Mesodermal cell (in vitro differentiated cells): Measurements from ENCODE around the gene FOXP1.

Source experiments
- H3K27ac ChIP-seq: 2 replicates; pipeline ENCODE4 v1.7.0; 2013; ENCODE audit warnings: mild to moderate bottlenecking, low read depth, low read length, moderate library complexity; ENCODE audit not compliant: severe bottlenecking
- H3K36me3 ChIP-seq: 2 replicates; pipeline ENCODE4 v1.7.1; 2013; ENCODE audit warnings: mild to moderate bottlenecking, low read length, moderate library complexity; ENCODE audit not compliant: control insufficient read depth, insufficient read depth
- H3K4me1 ChIP-seq: one replicate; pipeline ENCODE4 v1.7.1; 2013; ENCODE audit warnings: mild to moderate bottlenecking, low read length; ENCODE audit not compliant: insufficient read depth, control insufficient read depth, poor library complexity, severe bottlenecking
- H3K4me3 ChIP-seq: 2 replicates; pipeline ENCODE4 v1.7.0; 2013; ENCODE audit warnings: low read length, control low read depth, mild to moderate bottlenecking; ENCODE audit not compliant: insufficient read depth, poor library complexity, severe bottlenecking; ENCODE audit errors: extremely low read depth
- H3K9me3 ChIP-seq: 2 replicates; pipeline ENCODE4 v1.7.1; 2013; ENCODE audit warnings: mild to moderate bottlenecking, low read length, moderate library complexity; ENCODE audit not compliant: control insufficient read depth
- WGBS, 2 experiments: methylation state at CpG; one replicate each; pipeline ENCODE4 v1.1.5; 2013; ENCODE audit warnings: missing lambda C conversion rate in 2 of 2; ENCODE audit not compliant: insufficient coverage in 2 of 2; 5-methylcytosine and 5-hydroxymethylcytosine counted together

Gene FOXP1

DNA sequence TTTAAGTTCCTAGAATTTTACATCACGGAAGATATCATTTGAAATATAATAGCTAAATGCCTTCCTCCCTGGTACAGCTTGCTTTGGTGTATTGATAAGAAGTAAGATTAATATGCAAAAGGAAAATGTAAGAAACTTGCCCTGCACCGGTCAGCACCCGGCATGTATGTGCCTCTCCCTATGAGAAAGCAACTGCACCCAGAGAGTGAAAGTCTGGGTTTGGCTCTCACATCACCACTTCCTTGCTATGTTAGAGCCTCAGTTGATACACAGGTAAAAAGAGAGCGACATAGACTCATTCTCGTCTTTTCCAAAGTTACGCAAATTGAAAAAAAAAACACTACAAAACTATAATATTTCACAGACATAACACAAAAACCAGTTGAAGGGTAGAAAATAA, 96.7 kb downstream of the FOXP1 start:
- Histone ChIP-seq H3K27ac (no peak overlapping the region), H3K4me3 (no peak overlapping the region), H3K4me1 (no peaks in the 10 kb centered on the region), H3K36me3 (no peaks in the 10 kb centered on the region), H3K9me3 (no peaks in the 10 kb centered on the region)
- 83 to 100% methylated on average over 2 to 4 of the region's 6 CpGs for WGBS, 2 experiments

DNA sequence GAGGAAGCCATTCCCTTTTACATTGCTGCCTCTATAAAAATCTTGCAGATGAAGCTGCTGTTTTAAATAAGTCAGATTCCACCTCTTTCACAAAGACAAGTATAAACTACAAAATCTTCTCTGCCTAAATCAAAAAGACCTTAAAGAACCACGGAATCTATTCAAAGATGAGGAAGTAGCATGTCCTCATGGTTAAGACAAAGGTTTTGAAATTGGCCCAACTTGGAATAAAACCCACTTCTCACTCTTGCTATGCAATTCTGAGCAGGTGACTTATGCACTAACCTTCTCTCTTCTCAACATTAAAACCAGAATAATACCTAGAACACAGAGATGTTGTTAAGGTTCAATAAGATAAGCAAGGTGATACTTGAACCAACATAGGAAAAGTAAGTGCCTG, 97.6 kb downstream of the FOXP1 start:
- WGBS, 2 experiments: 50% methylated on average over 1 of the region's 1 CpG; no CpG with 5 or more reads in 1 of the 2 experiments
- H3K27ac ChIP-seq: no peak overlapping the region
- no peaks in the 10 kb centered on the region for H3K36me3 ChIP-seq

DNA sequence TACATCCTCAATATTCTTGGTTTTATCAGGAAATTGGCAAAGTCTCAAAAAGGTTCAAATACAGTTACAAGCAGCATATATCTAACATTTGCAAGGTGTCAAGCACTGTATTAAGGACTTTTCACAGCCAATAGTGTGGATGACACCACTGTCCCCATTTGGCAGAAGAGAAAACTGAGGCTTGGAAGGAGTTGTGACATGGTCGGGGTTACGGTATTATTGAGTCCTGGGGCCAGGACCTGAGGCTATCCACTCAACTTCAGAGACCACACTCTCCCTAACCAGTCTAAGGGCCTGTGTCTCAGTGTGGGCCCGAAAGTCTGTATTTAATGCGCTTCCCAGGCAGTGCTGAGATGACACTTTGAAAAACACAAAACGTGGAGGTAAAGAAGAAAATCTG, 99.1 kb downstream of the FOXP1 start:
- no peaks in the 10 kb centered on the region for H3K9me3 ChIP-seq
- no peak overlapping the region for H3K4me3 ChIP-seq
- WGBS, 2 experiments: 86 to 100% methylated on average over 1 of the region's 5 CpGs
- H3K27ac ChIP-seq: no peak overlapping the region
- H3K36me3 ChIP-seq: no peaks in the 10 kb centered on the region
- no peaks in the 10 kb centered on the region for H3K4me1 ChIP-seq

More for the DNA sequence above, 97.6 kb downstream of the FOXP1 start:
- H3K4me1 ChIP-seq: no peaks in the 10 kb centered on the region
- no peaks in the 10 kb centered on the region for H3K9me3 ChIP-seq
- no peak overlapping the region for H3K4me3 ChIP-seq

DNA sequence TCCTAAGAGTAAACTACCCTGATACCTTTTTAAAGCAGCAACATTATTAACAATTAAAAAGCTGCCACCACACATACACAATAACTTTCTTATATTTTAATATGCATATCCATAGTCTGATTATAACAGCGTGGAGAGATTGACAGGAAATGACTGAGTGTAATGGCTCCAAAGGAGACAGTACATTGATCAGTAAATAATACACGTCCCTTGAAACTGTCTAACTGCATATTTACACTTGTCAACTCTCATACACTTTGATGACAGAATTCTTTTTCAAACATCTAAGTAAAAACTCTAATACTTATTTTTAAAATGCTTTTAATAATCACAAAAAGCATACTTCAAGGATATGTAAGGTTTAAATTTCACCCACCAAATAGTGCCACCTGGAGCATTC, 99.5 kb downstream of the FOXP1 start:
- no peak overlapping the region for H3K4me3 ChIP-seq
- H3K27ac ChIP-seq: no peak overlapping the region
- no peaks in the 10 kb centered on the region for H3K4me1 ChIP-seq
- no peaks in the 10 kb centered on the region for H3K36me3 ChIP-seq
- H3K9me3 ChIP-seq: no peaks in the 10 kb centered on the region
- WGBS, 2 experiments: no CpG with 5 or more reads among the region's 2 CpGs

DNA sequence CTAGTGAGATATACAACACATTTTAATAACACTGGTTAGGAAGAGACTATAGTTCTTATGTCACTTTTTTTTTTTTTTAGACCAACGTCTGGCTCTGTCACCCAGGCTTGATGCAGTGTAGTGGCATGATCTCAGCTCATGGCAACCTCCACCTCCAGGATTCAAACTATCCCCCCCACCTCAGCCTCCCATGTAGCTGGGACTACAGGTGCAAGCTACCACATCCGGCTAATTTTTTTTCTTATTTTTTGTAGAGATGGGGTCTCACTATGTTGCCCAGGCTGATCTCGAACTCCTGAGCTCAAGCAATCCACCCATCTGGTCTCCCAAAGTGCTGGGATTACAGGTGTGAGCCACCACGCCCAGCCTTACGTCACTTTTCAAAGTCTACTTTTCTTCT, 100.8 kb downstream of the FOXP1 start:
- no peak overlapping the region for H3K27ac ChIP-seq
- H3K4me1 ChIP-seq: no peaks in the 10 kb centered on the region
- 93 to 97% methylated on average over 2 to 3 of the region's 5 CpGs for WGBS, 2 experiments
- no peak overlapping the region for H3K4me3 ChIP-seq
- H3K36me3 ChIP-seq: no peaks in the 10 kb centered on the region
- H3K9me3 ChIP-seq: no peaks in the 10 kb centered on the region

DNA sequence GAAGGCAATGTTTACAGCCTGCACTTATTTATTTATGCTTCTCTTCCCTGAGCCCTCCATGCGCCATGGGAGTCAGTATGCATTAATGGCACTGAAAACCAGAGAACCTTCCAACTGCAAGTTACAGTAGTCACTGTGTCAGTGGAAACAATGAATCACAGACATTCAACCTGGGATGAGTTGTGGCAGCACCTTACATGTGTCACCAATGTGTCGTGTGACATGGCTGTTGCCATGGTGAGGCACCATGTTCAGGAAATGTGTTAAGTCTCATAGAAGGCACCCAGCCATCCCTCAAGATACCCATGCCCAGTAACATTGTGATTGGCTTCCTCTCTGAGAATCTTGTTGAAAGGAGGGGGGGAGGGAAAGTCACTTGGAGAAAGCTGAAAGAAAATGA, 105.0 kb downstream of the FOXP1 start:
- Histone ChIP-seq H3K4me3 (no peak overlapping the region), H3K27ac (no peak overlapping the region)
- WGBS, 2 experiments: 86 to 90% methylated on average over 2 of the region's 2 CpGs

DNA sequence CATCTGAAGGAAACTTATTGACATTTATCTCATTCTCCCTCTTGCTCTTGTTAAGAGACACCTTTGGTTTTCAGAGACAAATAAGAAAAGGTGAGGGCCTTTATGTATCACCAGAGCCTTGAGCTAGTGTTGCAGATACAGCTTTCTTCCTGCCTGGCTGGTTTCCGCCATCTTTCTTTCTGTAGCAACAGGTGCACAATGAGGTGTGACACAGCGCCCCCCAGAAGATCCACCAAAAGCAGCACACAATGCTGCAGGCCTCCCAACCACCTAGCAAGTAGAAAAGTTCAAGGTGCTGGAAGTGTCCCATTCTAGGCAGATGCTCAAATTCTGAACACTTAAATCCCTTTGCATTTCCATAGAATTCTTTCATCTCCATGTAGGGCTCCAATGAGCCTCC, 106.6 kb downstream of the FOXP1 start:
- Histone ChIP-seq H3K9me3 (no peaks in the 10 kb centered on the region), H3K4me1 (no peaks in the 10 kb centered on the region), H3K27ac (no peak overlapping the region), H3K4me3 (no peak overlapping the region), H3K36me3 (no peaks in the 10 kb centered on the region)
- WGBS, 2 experiments: 100% methylated on average over 1 to 2 of the region's 2 CpGs

More for the DNA sequence above, 105.0 kb downstream of the FOXP1 start:
- Histone ChIP-seq H3K9me3 (no peaks in the 10 kb centered on the region), H3K36me3 (no peaks in the 10 kb centered on the region), H3K4me1 (no peaks in the 10 kb centered on the region)

DNA sequence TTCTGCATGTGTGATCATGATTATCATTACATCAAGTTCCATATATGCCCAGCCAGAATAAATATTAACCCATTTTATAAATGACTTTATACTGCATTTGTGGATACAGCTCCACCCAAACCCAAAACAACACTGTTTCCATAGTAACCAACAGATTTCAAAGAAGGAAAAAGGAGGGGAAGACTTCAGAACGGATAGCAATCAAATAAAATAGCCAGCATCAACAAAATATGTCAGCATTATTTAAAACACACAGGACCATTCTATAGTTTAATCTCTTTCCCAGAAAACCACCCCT, 114.4 kb downstream of the FOXP1 start:
- Histone ChIP-seq H3K4me1 (peaks cover 5% of the 10 kb centered on the region), H3K27ac (no peak overlapping the region), H3K4me3 (no peak overlapping the region), H3K36me3 (no peaks in the 10 kb centered on the region), H3K9me3 (no peaks in the 10 kb centered on the region)
- no CpG with 5 or more reads among the region's 1 CpG for WGBS, 2 experiments

DNA sequence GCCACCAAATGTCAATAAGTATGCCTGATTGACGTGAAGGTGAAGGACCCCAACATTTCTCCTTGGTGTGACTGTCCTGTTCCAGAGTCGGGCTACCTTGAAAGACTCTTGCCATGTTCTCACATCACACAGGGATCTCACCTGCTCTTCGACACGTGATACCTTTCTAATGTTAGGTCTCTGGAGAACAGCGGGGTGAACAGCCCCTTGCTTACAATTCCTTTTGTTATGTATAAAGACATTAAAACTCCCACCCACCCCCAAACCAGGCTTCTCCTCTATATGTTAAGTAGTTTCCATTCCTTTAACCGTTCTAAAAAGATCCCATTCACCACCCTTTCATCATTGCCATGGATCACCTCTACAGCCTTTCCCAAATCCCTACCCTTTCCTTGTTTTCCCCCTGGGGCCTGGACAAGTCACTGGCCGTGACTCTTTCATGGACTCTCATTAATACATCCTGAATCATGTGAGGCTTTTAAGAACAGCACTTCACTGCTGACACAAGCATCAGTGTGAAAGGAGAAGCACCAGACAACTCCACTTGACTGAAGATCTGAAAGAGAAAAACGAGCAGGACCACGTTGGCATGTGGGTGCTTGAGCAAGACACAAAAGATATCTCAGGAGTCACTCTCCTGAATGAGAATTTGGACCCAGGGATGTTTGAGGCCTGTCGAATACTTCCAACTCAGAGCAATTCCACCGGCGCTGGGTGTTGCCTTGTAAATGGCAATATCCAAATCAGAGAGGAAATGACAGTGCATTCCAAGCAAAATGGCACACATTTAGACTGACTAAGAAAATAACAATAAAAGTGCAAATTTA, 115.0 kb downstream of the FOXP1 start:
- 67 to 73% methylated on average over 7 to 9 of the region's 12 CpGs for WGBS, 2 experiments

DNA sequence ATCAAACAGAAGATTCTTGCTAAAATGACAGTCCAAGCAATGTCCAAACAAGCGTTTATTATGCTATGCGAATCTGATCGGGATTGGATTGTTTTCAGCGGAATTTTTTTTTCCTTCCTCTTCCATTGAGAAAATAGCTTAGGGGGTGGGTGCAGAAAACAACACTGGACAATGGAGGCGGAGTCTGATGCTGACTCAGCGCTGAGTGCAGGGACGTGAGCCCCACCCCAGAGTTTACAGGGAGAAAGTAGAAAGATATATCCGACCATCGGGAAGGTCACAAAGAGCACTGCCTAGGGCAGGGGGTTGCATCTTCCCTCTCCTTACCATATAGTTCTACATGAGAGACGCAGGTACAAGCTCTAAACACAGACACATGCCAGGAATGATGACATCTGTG, 117.0 kb downstream of the FOXP1 start:
- Histone ChIP-seq H3K27ac (no peak overlapping the region), H3K4me1 (peaks cover 12% of the 10 kb centered on the region), H3K4me3 (no peak overlapping the region), H3K9me3 (no peaks in the 10 kb centered on the region), H3K36me3 (no peaks in the 10 kb centered on the region)
- 86 to 95% methylated on average over 4 to 7 of the region's 10 CpGs for WGBS, 2 experiments

More for the DNA sequence above, 115.0 kb downstream of the FOXP1 start:
- peaks cover 5% of the 10 kb centered on the region for H3K4me1 ChIP-seq
- H3K36me3 ChIP-seq: no peaks in the 10 kb centered on the region
- H3K9me3 ChIP-seq: no peaks in the 10 kb centered on the region
- H3K27ac ChIP-seq: no peak overlapping the region
- no peak overlapping the region for H3K4me3 ChIP-seq

DNA sequence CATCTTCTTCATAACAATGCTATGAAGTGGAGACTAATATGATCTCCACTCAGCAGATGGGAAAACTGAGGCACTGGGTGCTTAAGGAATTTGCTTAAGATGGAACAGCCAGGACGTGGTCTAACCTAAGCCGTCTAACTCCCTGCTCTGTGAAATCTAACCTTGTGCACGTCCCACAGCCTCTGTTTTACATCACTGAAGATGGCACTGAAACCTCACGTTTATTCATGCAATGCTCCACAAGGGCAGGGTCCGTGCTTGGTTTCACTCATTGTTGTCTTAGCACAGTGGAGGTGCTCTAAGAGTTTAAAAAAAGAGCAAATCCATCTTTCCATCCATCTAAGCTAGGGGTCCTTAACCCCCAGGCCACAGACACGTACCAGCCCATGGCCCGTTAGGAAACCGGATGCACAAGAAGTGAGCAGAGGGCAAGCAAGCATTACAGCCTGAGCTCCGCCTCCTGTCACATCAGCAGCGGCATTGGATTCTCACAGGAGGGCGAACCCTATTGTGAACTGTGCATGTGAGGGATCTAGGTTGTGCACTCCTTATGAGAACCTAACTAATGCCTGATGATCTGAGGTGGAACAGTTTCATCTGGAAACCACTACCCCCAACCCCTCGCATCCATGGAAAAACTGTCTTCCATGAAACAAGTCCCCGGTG, 118.0 kb downstream of the FOXP1 start:
- H3K4me1 ChIP-seq: peaks cover 12% of the 10 kb centered on the region
- H3K9me3 ChIP-seq: no peaks in the 10 kb centered on the region
- no peaks in the 10 kb centered on the region for H3K36me3 ChIP-seq
- H3K4me3 ChIP-seq: no peak overlapping the region
- H3K27ac ChIP-seq: no peak overlapping the region
- 87 to 93% methylated on average over 7 to 12 of the region's 13 CpGs for WGBS, 2 experiments
